HUDEP-2 (cell line): ENCODE measurements around the gene ARL14EP.

Source experiments
- DNase-seq, 76 experiments: peaks; one replicate each; lab custom pipeline; 2025; ENCODE audit not compliant: unreplicated experiment in 76 of 76; lab: John Stamatoyannopoulos, UW

ARL14EP gene

GRCh38 chr11:30368394-30368793, 45.5 kb downstream of the ARL14EP start:
- DNase-seq, result no peak

GRCh38 chr11:30370164-30370563, 47.3 kb downstream of the ARL14EP start:
- no peak for DNase-seq

GRCh38 chr11:30377347-30377746, 54.4 kb downstream of the ARL14EP start:
- no peak for DNase-seq

- no peak for DNase-seq
Observed at GRCh38 chr11:30380846-30381245, 57.9 kb downstream of the ARL14EP start.

- DNase-seq, result no peak
Observed at GRCh38 chr11:30381879-30382278, 59.0 kb downstream of the ARL14EP start.
